ENCODE measurements around the gene MDC1. TPM values are rescaled to one million over a fixed set of nuclear protein-coding genes. Genes with fewer than 3 reads are reported as not detected.

Gene MDC1
- total and polyA plus RNA-seq, 5 donors: 11.1 to 26.6 (median 22.4) TPM

DNA sequence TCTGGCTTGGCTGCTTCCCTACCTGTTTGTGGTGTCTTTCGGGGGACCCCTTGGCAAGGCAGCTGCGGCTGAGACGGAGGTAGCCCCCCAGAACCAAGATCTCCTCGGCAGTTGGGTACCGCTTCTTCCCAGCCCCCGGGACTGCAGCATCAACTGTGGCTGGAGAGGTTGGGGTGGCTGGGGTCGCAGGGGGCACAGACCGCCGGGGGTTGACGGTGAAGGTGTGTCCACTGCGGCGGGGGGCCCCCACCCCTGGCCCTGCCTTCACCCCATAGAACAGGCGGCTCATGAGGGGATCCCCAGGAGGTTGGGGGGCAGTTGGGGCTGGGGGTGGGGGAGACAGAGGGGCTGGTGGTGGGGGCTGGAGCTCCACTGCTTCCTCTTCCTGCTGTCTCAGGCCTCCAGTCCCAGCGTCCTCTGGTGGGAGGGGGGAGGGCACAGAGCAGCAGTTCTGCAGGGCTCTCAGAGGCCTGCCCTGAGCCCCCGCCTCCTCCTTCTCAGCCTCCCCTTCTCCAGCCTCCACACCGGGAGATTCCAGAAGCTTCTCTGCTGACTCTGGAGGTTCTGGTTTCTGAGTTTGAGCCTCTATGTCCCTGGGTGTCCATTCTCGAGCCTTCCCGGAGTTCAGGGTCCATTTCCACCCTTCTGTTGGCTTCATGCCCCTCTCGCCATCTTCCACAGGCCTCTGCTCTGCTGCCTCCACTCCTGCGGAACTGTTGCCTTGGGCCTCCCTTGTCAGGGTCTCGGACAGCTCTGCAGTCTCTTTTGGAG lies 32.5 kb downstream of the MDC1 start:
- Histone ChIP-seq H3K27me3 (ENCODE audit: control insufficient read depth, insufficient read depth) (no peaks in the 10 kb centered on the region), H3K27ac (ENCODE audit: low read length) (peak overlapping the region; percentile 82), H3K4me3 (ENCODE audit: low read length) (peak overlapping the region; percentile 88), H3K9me3 (ENCODE audit: control insufficient read depth, low read length) (no peaks in the 10 kb centered on the region), H3K4me1 (ENCODE audit: control insufficient read depth, insufficient read depth, low read length) (peaks cover 7% of the 10 kb centered on the region)
- 23% methylated on average over 21 of the region's 21 CpGs for WGBS
- DNase-seq (peak; percentile 60 to 84 (median 83)), ATAC-seq (no peak)
- intact Hi-C loops (cut with DNase I): loop anchor here in 1 of 4 donors (2.0 kb wide), 1 partner anchor 38 kb away; no protein-coding TSS in a partner anchor

DNA sequence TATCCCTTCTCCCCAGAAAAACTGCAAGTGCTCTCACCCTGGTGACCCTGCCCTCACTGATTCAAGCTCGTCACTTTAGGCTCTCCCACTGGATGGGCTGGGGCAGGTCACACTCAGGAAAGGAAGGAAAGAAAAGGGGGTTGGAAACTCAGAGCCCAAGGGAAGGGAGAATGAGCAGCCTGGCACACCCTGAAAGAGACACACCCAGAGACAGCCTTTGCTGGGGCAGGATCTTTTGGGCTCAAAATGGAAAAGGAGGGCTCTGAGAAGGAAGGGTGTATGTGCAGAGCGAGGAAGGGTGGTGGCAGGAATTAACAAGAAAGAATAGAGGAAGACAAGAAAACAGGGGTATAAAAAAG lies 33.1 kb downstream of the MDC1 start:
- Histone ChIP-seq H3K27ac (ENCODE audit: low read length) (peak overlapping the region; percentile 68), H3K9me3 (ENCODE audit: control insufficient read depth, low read length) (no peaks in the 10 kb centered on the region), H3K4me3 (ENCODE audit: low read length) (peak overlapping the region; percentile 88), H3K4me1 (ENCODE audit: control insufficient read depth, insufficient read depth, low read length) (peaks cover 7% of the 10 kb centered on the region), H3K27me3 (ENCODE audit: control insufficient read depth, insufficient read depth) (no peaks in the 10 kb centered on the region)
- intact Hi-C loops (cut with DNase I): loop anchor here in 2 of 4 donors (2.0 kb wide), 1 partner anchor 39 kb away; no protein-coding TSS in a partner anchor
- DNase-seq (peak in 1 of 3 donors; percentile 45), ATAC-seq (no peak)
- WGBS: 15% methylated on average over 2 of the region's 2 CpGs

DNA sequence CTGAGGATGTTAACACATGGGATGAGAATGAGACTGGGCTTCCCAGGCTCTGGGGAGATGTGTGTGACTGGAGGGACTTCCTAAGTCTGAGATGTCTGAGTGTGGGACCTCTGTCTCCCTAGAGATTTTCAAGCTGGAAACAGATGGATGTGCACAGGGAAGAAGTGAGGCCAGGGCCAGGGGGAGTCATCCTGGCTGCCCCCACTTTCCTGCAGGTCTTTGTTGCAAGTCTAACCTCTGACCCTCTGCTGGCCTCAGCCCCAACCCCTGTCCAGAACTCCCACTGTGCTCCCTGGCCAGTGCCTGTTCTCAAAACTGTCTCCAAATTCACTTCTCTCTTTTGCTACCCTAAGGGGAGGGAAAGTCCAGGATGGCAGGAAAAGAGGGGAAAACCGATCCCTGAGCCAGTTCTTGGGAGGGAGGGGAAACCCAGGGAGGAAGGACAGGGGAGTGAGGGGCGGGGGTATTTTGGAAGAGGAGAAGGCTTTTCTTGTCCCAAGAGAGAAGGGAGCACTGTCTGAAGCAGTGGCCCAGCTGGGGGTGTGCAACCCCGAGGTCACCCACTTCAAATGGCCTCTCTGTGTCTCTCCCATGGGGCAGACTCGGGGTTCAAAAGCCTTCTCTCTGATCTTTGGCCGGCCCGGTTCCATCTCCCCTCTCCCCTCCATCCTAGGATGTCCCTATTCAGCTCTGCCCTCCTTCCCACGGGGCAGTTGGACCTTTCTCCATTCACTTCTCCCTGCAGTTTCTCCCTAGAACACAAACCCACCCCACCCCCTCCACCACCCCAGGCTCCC lies 33.7 kb downstream of the MDC1 start:
- peaks cover 7% of the 10 kb centered on the region for H3K4me1 ChIP-seq (ENCODE audit: control insufficient read depth, insufficient read depth, low read length)

DNA sequence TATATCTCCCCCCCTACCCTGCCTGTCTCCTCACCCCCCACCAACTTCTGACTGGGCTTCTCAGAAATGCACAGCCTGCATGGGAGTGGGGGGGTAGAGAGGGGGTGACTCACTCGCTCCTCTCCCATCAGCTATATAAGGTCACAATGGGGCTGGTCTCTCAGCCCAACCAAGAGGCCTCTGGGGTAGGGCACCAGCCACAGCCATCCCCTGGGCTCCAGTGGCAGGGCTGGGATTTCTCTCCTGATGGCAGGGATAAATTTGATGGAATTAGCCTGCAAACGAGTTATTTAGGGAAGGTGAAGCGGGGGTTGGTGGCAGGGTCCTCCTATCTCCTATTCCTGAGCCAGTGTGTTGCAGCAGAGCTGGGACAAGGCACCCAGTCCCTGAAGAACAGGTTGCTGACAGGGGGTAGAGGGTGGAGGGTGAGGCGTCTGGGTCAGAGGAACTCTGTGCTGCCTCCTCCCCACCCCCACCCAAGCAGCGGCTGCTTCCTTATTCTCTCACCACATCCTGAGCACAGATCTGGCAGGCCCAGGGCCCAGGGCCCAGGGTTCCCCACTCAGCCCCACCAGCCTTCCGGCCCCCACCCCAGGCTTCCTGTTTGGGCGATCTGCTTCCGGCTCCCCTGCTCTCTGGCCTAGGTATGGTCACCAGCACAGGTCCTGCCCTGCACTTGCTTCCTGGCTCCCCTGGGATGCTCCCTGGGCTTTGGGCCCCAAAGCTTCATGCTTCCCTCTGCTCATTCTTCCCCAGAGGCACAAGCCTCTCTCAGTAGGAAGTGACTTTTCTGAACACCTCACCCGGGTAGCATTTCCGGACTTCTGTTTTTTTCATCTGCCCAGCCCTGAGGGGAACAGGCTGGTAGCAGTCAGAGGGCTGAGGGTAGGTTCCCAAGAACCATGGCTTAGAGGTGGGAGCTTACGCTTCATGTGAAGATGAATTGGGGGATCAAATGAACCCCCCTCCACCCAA lies 34.7 kb downstream of the MDC1 start:
- no peaks in the 10 kb centered on the region for H3K9me3 ChIP-seq (ENCODE audit: control insufficient read depth, low read length)
- ATAC-seq: peak; percentile 27 to 67
- H3K27ac ChIP-seq (ENCODE audit: low read length): peak overlapping the region; percentile 83
- peak; percentile 82 to 94 (median 94) for DNase-seq
- H3K4me3 ChIP-seq (ENCODE audit: low read length): peak overlapping the region; percentile 88
- intact Hi-C loops (cut with DNase I): loop anchor here in 1 of 4 donors (2.0 kb wide), 1 partner anchor 40 kb away; no protein-coding TSS in a partner anchor
- 8% methylated on average over 11 of the region's 11 CpGs for WGBS
- peaks cover 7% of the 10 kb centered on the region for H3K4me1 ChIP-seq (ENCODE audit: control insufficient read depth, insufficient read depth, low read length)
- no peaks in the 10 kb centered on the region for H3K27me3 ChIP-seq (ENCODE audit: control insufficient read depth, insufficient read depth)

More for the DNA sequence above, 33.7 kb downstream of the MDC1 start:
- 11% methylated on average over 7 of the region's 7 CpGs for WGBS
- no peak for ATAC-seq
- peak overlapping the region; percentile 83 for H3K27ac ChIP-seq (ENCODE audit: low read length)
- no peaks in the 10 kb centered on the region for H3K9me3 ChIP-seq (ENCODE audit: control insufficient read depth, low read length)
- peak overlapping the region; percentile 88 for H3K4me3 ChIP-seq (ENCODE audit: low read length)
- intact Hi-C loops (cut with DNase I): loop anchor here in 1 of 4 donors (2.0 kb wide), 1 partner anchor 39 kb away; no protein-coding TSS in a partner anchor
- H3K27me3 ChIP-seq (ENCODE audit: control insufficient read depth, insufficient read depth): no peaks in the 10 kb centered on the region
- peak in 1 of 3 donors; percentile 67 for DNase-seq

DNA sequence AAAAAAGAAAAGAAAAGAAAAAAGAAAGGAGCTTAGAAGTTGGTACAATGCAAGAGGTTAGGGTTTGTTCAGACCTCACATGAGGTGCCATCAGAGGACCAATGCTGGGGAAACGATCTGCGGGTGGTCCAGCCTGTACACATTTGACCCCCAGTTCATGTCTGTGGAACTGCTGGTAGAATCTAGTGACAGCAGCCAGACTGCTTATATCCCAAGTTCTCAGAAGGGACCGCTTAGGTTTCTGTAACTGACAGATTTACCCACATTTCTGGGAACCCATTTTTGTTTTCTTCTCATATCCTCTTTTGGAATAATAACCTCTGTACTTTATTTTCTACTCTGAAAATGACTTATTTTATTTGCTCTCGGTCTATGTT lies 35.3 kb downstream of the MDC1 start:
- 34% methylated on average over 4 of the region's 4 CpGs for WGBS
- H3K9me3 ChIP-seq (ENCODE audit: control insufficient read depth, low read length): no peaks in the 10 kb centered on the region
- peaks cover 7% of the 10 kb centered on the region for H3K4me1 ChIP-seq (ENCODE audit: control insufficient read depth, insufficient read depth, low read length)
- H3K27me3 ChIP-seq (ENCODE audit: control insufficient read depth, insufficient read depth): no peaks in the 10 kb centered on the region
- peak overlapping the region; percentile 88 for H3K4me3 ChIP-seq (ENCODE audit: low read length)
- intact Hi-C loops (cut with DNase I): loop anchor here in 1 of 4 donors (2.0 kb wide), 1 partner anchor 41 kb away; no protein-coding TSS in a partner anchor
- DNase-seq (no peak), ATAC-seq (no peak)
- peak overlapping the region; percentile 84 for H3K27ac ChIP-seq (ENCODE audit: low read length)

DNA sequence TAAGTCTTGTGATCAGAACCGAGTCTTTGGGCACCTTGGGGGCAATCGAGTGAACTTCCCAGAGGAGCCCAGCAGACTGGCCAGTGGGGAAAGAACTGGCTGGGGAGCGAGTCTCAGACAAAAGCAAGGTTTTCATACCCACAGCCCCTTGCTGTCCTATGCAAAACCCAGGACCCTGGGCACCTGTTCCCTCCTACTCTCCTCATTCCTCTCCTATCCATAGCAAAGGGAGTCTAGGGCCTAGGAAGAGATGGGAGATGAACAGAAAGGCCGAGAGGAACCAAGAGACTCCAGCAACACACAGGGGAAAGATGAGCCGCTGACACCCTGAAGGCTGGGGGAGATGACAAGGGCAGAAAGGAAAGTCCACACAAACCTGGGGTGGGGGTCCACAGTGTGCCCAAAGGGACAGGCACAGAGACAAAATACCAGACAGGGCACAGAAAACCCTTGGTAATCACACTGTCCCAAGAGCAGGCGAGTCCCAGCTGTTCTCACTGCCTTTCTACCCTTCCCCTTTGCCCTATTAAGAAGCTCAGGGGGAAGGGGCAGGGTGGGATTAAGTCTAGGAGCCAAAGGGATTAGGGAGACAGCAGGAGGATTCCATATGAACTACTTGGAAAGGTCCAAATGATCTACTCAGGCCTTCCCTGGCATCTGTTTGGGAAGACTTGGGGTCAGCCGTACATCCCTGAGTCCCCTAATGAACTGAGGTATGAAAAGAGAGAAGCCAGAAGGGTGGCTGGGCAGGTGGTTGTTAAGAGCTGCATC lies 37.1 kb downstream of the MDC1 start:
- ATAC-seq (no peak), DNase-seq (no peak)
- Histone ChIP-seq H3K27ac (ENCODE audit: low read length) (no peak overlapping the region), H3K4me1 (ENCODE audit: control insufficient read depth, insufficient read depth, low read length) (peaks cover 5% of the 10 kb centered on the region), H3K9me3 (ENCODE audit: control insufficient read depth, low read length) (no peaks in the 10 kb centered on the region), H3K27me3 (ENCODE audit: control insufficient read depth, insufficient read depth) (no peaks in the 10 kb centered on the region), H3K4me3 (ENCODE audit: low read length) (no peak overlapping the region)
- WGBS: 62% methylated on average over 7 of the region's 7 CpGs
- intact Hi-C loops (cut with DNase I): loop anchor here in 2 of 4 donors (1.0 to 10.0 kb wide), 3 partner anchors 42 to 405 kb away; no protein-coding TSS in a partner anchor

DNA sequence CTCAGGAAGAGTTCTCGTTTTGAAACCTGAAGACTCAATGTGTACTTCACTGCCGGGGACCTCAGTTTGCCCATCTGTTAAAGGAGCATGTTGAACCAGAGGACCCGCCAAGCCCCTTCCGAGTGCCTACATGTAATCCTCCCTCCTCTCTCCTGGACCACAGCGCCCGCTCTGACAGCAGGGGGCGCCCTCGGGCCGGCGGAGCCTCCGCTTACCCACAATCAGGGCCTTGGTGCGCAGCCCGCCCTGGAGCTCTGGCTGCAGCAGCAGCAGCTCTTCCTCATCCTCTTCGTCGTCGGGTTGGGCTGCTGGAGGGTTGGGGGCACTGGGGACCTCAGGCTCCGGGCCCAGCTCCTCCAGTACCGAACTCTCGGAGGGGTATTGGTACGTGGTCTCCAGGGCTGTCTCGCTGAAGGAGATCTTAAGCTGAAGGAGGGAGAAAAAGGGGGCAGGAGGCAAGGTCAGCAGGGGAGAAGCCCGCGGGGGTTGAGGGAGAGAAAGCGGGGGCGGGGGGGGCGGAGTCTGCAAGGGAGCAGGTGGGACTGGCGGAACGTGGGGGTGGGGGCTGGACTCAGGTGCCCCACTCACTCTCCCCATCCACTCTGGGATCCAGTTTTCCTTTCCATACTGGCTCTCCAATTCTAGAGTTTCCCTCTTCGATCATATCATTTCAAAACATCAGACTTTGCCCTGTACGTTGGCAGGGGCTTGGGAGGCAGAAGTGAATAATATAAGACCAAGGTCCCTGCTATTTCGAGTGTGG lies 37.9 kb downstream of the MDC1 start:
- DNase-seq (peak; percentile 87 to 96 (median 96)), ATAC-seq (peak; percentile 65 to 80)
- intact Hi-C loops (cut with DNase I): loop anchor here in 2 of 4 donors (1.0 to 10.0 kb wide), 3 partner anchors 43 to 406 kb away; no protein-coding TSS in a partner anchor
- peak overlapping the region; percentile 29 for H3K27ac ChIP-seq (ENCODE audit: low read length)
- WGBS: 14% methylated on average over 31 of the region's 31 CpGs
- no peaks in the 10 kb centered on the region for H3K27me3 ChIP-seq (ENCODE audit: control insufficient read depth, insufficient read depth)
- no peaks in the 10 kb centered on the region for H3K9me3 ChIP-seq (ENCODE audit: control insufficient read depth, low read length)
- no peak overlapping the region for H3K4me3 ChIP-seq (ENCODE audit: low read length)
- H3K4me1 ChIP-seq (ENCODE audit: control insufficient read depth, insufficient read depth, low read length): peaks cover 5% of the 10 kb centered on the region

DNA sequence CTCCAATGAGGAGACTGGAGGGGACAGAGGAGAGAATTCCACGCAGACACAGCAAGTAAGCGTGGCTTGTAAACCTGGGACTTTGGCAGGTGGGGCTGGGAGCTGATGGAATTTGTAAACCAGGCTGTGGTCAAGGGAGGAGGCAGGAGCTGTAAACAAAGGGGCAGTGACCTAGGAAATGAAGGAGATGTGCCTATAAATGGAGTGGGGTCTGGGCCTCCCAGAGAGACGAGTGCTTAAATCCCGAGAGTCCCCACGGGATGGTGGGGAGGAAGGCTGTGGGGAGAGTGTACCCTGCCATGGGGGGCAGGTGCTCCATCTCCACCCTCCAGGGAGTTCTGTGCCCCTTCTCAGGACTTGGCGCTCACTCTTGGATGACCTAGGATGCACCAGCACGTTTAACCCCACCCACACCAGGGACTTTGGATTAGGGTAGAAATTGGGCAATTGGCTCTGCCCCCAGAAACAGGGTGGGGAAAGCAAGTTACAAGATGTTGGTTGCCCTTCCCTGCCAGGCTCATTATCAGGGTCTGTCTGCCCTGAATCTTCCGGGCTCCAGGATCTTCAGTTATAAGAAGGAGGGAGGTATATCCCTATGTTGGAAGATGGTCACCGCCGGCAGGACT lies 40.3 kb downstream of the MDC1 start:
- Histone ChIP-seq H3K27ac (ENCODE audit: low read length) (no peak overlapping the region), H3K4me3 (ENCODE audit: low read length) (no peak overlapping the region), H3K27me3 (ENCODE audit: control insufficient read depth, insufficient read depth) (no peaks in the 10 kb centered on the region), H3K4me1 (ENCODE audit: control insufficient read depth, insufficient read depth, low read length) (peaks cover 2% of the 10 kb centered on the region), H3K9me3 (ENCODE audit: control insufficient read depth, low read length) (no peaks in the 10 kb centered on the region)
- DNase-seq (no peak), ATAC-seq (no peak)
- intact Hi-C loops (cut with DNase I): loop anchor here in 1 of 4 donors (10.0 kb wide), 1 partner anchor 408 kb away; no protein-coding TSS in a partner anchor
- 81% methylated on average over 10 of the region's 10 CpGs for WGBS
